Hypothalamus (tissue), 51 donors: ENCODE data around the gene DIP2C.
"Not testable (repeated sequence)": the region's sequence is repeated elsewhere in the genome, so short reads cannot be mapped to it uniquely, and the experiment has no call there.

Source experiments
- DNase-seq, 51 donors: peaks; one replicate each; lab custom pipeline; 2025; lab: John Stamatoyannopoulos, UW

Gene DIP2C

GRCh38 chr10:305034-305433 is 384.4 kb downstream of the DIP2C start:
- DNase-seq, result no peak

GRCh38 chr10:301536-301935 is 387.9 kb downstream of the DIP2C start:
- DNase-seq, result no peak

- not testable (repeated sequence) for DNase-seq
These were observed 388.9 kb downstream of the DIP2C start for GRCh38 chr10:300580-300979.

GRCh38 chr10:299969-300368 is 389.5 kb downstream of the DIP2C start:
- no peak for DNase-seq

- no peak for DNase-seq
These were observed 390.0 kb downstream of the DIP2C start for GRCh38 chr10:299512-299911.

GRCh38 chr10:298033-298432 is 391.4 kb downstream of the DIP2C start:
- DNase-seq, result no peak

GRCh38 chr10:297567-297966 is 391.9 kb downstream of the DIP2C start:
- DNase-seq, result no peak

GRCh38 chr10:293636-294035 is 395.8 kb downstream of the DIP2C start:
- DNase-seq, result no peak

GRCh38 chr10:290026-290725 is 399.3 kb downstream of the DIP2C start:
- DNase-seq, result no peak

- DNase-seq, result no peak
These were observed 399.9 kb downstream of the DIP2C start for GRCh38 chr10:289581-289980.

GRCh38 chr10:288316-289200 is 400.9 kb downstream of the DIP2C start:
- no peak for DNase-seq

- DNase-seq, result no peak
These were observed 401.7 kb downstream of the DIP2C start for GRCh38 chr10:287814-288213.

- DNase-seq, result no peak
These were observed 402.3 kb downstream of the DIP2C start for GRCh38 chr10:287026-287709.

GRCh38 chr10:285216-285615 is 404.3 kb downstream of the DIP2C start:
- DNase-seq, result no peak

GRCh38 chr10:283916-284356 is 405.5 kb downstream of the DIP2C start:
- DNase-seq, result no peak

GRCh38 chr10:283140-283479 is 406.4 kb downstream of the DIP2C start:
- no peak for DNase-seq

GRCh38 chr10:282294-283139 is 407.0 kb downstream of the DIP2C start:
- DNase-seq, result no peak

GRCh38 chr10:279655-280054 is 409.8 kb downstream of the DIP2C start:
- DNase-seq, result no peak

GRCh38 chr10:279232-279631 is 410.2 kb downstream of the DIP2C start:
- DNase-seq, result no peak

GRCh38 chr10:278707-279106 is 410.8 kb downstream of the DIP2C start:
- DNase-seq, result no peak

GRCh38 chr10:277963-278362 is 411.5 kb downstream of the DIP2C start:
- no peak for DNase-seq
